Suprapubic skin (tissue), 4 donors: Measurements from ENCODE around the gene DIAPH3. TPM values are rescaled to one million over a fixed set of nuclear protein-coding genes. Genes with fewer than 3 reads are reported as not detected.

Source experiments
- DNase-seq, 2 donors: peaks; one replicate each; pipeline ENCODE4 v3.0.0-alpha.2; 2019; ENCODE audit warnings: low spot score in 2 of 2
- H3K27ac ChIP-seq: fragments of 200-600 bp; sonication (generic); one replicate; pipeline ENCODE4 v1.5.1; 2019
- H3K27me3 ChIP-seq: fragments of 200-600 bp; sonication (generic); one replicate; pipeline ENCODE4 v1.5.1; 2019
- H3K36me3 ChIP-seq: fragments of 200-600 bp; sonication (generic); one replicate; pipeline ENCODE4 v1.5.1; 2019
- H3K4me1 ChIP-seq: fragments of 200-600 bp; sonication (generic); one replicate; pipeline ENCODE4 v1.5.1; 2019
- H3K4me3 ChIP-seq: fragments of 200-600 bp; sonication (generic); one replicate; pipeline ENCODE4 v1.5.1; 2019; ENCODE audit warnings: mild to moderate bottlenecking
- H3K9me3 ChIP-seq: fragments of 200-600 bp; sonication (generic); one replicate; pipeline ENCODE4 v1.5.1; 2019
- EP300 ChIP-seq: sonication (generic); formaldehyde crosslinking; IDR thresholded peaks from one replicate; pipeline ENCODE4 v1.6.1; 2017; ENCODE audit warnings: antibody characterized with exemption
- POLR2A ChIP-seq, 2 donors: fragments of 450-650 bp; IDR thresholded peaks; one replicate each; pipeline ENCODE4 v1.6.1; 2017; ENCODE audit warnings: antibody characterized with exemption in 2 of 2, mild to moderate bottlenecking in 2 of 2, moderate library complexity in 2 of 2
- POLR2AphosphoS5 ChIP-seq, 3 donors: sonication (generic); formaldehyde crosslinking; IDR thresholded peaks; one replicate each; pipeline ENCODE4 v1.6.1; 2017; ENCODE audit warnings: antibody characterized with exemption in 3 of 3
- WGBS: methylation state at CpG from one replicate; pipeline ENCODE4 v1.1.5; 2018; 5-methylcytosine and 5-hydroxymethylcytosine counted together
- total RNA-seq, 4 donors: library from RNA; depleted of rRNA; stranded (reverse); fragments of >200 nt; gene quantifications; one replicate each; pipeline ENCODE4 v1.1.0, GENCODE V29; 2016
- TF ChIP-seq, protein P1 (sequence below), 2 donors: fragments of 200-600 bp in 1 of 2; fragments of 450-650 bp in 1 of 2; sonication (generic) in 1 of 2; IDR thresholded peaks; one replicate each; pipeline ENCODE4 v1.5.1; 2016 to 2019; ENCODE audit warnings: antibody characterized with exemption in 2 of 2, mild to moderate bottlenecking in 1 of 2, moderate library complexity in 1 of 2

Gene DIAPH3
- total RNA-seq, 4 donors from 2014 or later = 0.93 to 3.0 (median 2.3) TPM

DNA sequence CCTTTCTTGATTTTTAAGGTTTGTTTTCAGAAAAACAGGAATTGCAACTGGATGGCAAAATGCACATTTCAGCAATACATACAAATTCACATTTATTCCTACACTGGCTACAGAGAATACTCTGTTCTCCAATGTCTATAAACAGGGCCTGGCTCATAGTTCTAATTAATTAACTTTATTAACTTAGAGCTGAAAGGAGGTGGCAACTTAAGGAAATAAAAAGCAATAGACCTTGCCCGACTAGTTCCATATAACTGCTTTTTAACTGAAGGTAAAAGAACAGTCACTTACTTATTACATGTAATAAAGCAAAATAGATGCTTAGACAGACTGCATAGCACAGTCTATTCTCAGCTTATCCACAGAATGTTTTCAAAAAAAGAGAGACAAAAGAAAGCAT is 498.5 kb downstream of the DIAPH3 start:
- 62% methylated on average over 1 of the region's 1 CpG for WGBS
- no peaks in the 10 kb centered on the region for H3K36me3 ChIP-seq
- DNase-seq = no peak
- no peaks in the 10 kb centered on the region for H3K4me1 ChIP-seq
- H3K9me3 ChIP-seq = no peaks in the 10 kb centered on the region
- H3K27me3 ChIP-seq = no peaks in the 10 kb centered on the region
- TF ChIP-seq POLR2A (IDR thresholded peaks at IDR 0.05) (no peak), EP300 (no peak), POLR2AphosphoS5 (IDR thresholded peaks at IDR 0.05) (no peak)
- TF ChIP-seq, protein P1, sequence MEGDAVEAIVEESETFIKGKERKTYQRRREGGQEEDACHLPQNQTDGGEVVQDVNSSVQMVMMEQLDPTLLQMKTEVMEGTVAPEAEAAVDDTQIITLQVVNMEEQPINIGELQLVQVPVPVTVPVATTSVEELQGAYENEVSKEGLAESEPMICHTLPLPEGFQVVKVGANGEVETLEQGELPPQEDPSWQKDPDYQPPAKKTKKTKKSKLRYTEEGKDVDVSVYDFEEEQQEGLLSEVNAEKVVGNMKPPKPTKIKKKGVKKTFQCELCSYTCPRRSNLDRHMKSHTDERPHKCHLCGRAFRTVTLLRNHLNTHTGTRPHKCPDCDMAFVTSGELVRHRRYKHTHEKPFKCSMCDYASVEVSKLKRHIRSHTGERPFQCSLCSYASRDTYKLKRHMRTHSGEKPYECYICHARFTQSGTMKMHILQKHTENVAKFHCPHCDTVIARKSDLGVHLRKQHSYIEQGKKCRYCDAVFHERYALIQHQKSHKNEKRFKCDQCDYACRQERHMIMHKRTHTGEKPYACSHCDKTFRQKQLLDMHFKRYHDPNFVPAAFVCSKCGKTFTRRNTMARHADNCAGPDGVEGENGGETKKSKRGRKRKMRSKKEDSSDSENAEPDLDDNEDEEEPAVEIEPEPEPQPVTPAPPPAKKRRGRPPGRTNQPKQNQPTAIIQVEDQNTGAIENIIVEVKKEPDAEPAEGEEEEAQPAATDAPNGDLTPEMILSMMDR (IDR thresholded peaks at IDR 0.05) = no peak
- no peak overlapping the region for H3K27ac ChIP-seq
- no peak overlapping the region for H3K4me3 ChIP-seq

DNA sequence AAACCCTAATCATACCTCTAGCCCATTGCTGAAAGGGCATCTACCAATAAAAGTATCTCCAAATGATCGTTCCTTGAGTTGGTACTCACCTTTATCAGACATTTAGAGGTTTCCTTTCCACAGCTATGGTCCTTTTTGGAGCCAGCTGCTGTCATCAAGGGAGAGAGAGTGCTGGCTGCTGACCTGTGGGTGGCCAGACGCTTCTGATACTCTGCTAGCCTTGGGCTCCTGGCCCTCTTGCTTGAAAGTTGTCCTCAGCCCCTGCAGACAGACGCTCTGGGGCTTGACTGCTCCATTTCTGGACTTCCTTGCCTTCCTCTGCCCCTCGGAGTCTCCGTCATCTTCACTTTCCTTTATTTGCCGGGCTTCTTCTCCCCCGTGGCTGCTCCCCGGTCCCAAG is 499.1 kb downstream of the DIAPH3 start:
- DNase-seq = no peak
- TF ChIP-seq POLR2A (IDR thresholded peaks at IDR 0.05) (no peak), POLR2AphosphoS5 (IDR thresholded peaks at IDR 0.05) (no peak), EP300 (no peak)
- TF ChIP-seq, protein P1 (IDR thresholded peaks at IDR 0.05) = no peak
- H3K4me1 ChIP-seq = no peaks in the 10 kb centered on the region

GRCh38 chr13:59663707-59664106 is 500.0 kb downstream of the DIAPH3 start:
- 94% methylated on average over 7 of the region's 7 CpGs for WGBS
- TF ChIP-seq POLR2AphosphoS5 (IDR thresholded peaks at IDR 0.05) (no peak), POLR2A (IDR thresholded peaks at IDR 0.05) (no peak), EP300 (no peak)
- TF ChIP-seq, protein P1 (IDR thresholded peaks at IDR 0.05) = no peak
- no peak for DNase-seq

More for the DNA sequence above, 499.1 kb downstream of the DIAPH3 start:
- Histone ChIP-seq H3K4me3 (no peak overlapping the region), H3K27ac (no peak overlapping the region), H3K27me3 (no peaks in the 10 kb centered on the region), H3K36me3 (no peaks in the 10 kb centered on the region), H3K9me3 (no peaks in the 10 kb centered on the region)
- WGBS = 60% methylated on average over 8 of the region's 8 CpGs

DNA sequence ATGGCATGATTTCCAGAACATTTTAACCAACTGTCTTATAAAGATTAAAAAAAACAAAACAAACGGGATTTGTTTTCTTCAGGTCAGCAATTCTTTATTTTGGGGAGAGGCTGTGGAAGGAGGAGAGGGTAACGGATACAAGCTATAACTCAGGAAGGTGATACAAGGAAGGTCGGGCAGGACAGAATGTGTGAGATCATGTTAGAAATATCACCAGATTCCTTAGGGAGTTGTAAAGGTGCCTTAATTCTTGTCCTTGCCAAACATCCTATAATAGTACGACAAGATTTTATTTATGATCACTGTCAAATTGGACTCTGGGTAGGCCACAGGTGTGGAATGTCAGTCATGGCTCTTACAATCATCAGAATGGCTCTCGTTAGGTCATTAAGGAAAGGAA is 503.1 kb downstream of the DIAPH3 start:
- no peak overlapping the region for H3K27ac ChIP-seq
- no peaks in the 10 kb centered on the region for H3K36me3 ChIP-seq
- TF ChIP-seq POLR2A (IDR thresholded peaks at IDR 0.05) (no peak), POLR2AphosphoS5 (IDR thresholded peaks at IDR 0.05) (no peak), EP300 (no peak)
- TF ChIP-seq, protein P1 (IDR thresholded peaks at IDR 0.05) = no peak
- no peak for DNase-seq
- WGBS = 86% methylated on average over 5 of the region's 5 CpGs
- no peaks in the 10 kb centered on the region for H3K4me1 ChIP-seq
- H3K4me3 ChIP-seq = no peak overlapping the region
- no peaks in the 10 kb centered on the region for H3K27me3 ChIP-seq
- no peaks in the 10 kb centered on the region for H3K9me3 ChIP-seq

More at GRCh38 chr13:59663707-59664106, 500.0 kb downstream of the DIAPH3 start:
- H3K4me3 ChIP-seq = no peak overlapping the region
- H3K27ac ChIP-seq = no peak overlapping the region
- H3K4me1 ChIP-seq = no peaks in the 10 kb centered on the region
- no peaks in the 10 kb centered on the region for H3K36me3 ChIP-seq
- H3K9me3 ChIP-seq = no peaks in the 10 kb centered on the region
- no peaks in the 10 kb centered on the region for H3K27me3 ChIP-seq

DNA sequence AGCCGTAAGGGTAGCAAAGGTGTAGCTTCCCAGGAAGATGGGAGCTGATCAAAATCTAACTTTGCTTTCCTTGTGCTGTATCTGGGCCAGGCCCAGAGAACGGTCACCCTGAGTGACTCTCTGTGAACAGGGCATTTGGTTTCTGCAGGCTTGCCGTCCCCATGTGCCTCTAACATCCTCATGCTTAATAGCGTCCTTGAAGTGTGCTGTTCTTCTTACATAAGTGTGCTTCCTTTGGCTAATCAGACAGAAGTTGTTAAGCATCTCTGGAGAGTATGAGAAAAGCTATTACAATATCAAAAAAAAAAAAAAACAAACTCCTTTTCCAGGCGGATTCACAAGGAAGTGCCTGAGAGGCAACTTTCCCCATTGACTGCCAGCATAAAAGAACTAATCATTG is 503.7 kb downstream of the DIAPH3 start:
- Histone ChIP-seq H3K4me1 (no peaks in the 10 kb centered on the region), H3K27ac (no peak overlapping the region), H3K27me3 (no peaks in the 10 kb centered on the region), H3K4me3 (no peak overlapping the region), H3K9me3 (no peaks in the 10 kb centered on the region), H3K36me3 (no peaks in the 10 kb centered on the region)
- WGBS = 75% methylated on average over 5 of the region's 5 CpGs
- TF ChIP-seq POLR2A (IDR thresholded peaks at IDR 0.05) = no peak
- TF ChIP-seq EP300 = no peak
- TF ChIP-seq, protein P1 (IDR thresholded peaks at IDR 0.05) = no peak
- no peak for TF ChIP-seq POLR2AphosphoS5 (IDR thresholded peaks at IDR 0.05)
- DNase-seq = no peak
